Measurements from ENCODE around the gene KRTAP5-2.

DNA sequence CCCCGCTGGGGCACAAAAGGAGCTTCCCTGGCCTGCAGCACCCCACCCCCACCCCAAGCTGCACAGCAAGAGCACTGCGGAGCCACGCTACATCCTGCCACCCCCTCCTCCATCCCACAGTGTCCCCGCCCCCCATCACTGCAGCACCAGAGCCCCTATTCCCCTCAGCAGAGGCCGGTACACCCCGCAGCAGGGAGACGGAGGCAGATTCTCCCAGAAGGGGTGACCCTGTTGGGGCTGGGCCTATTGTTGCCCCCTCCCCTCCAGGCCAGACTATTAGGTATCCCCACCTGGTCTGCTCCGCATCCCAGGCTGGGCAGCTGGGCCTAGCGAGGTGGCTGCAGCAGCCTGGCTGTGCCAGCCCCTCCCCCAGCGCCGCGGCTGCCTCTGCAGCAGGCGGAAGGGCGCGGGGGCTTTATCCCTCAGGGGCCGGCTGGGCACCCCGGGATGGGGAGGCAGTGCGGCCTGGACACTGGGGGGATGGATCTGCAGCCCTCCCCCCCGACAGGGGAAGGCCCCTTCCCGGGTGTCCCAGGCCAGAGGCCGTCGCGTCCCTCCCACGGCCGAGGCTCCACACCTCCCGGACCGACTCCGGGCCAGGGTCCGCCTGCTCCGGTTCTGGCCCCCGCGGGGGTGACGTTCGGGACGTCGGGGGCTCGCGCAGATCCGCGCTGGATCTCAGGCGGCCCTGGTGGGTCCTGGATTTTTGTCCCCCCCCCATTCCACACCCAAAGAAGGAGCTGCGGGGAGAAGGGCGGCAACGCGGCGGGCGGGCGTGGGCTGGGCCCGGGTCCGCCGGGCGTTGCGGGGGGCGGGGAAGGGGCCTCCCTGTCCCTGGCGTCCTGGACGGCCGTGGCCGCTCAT is 27.0 kb downstream of the KRTAP5-2 start:
- TF ChIP-seq TAF1 (IDR thresholded peaks at IDR 0.05; ENCODE audit: borderline replicate concordance, insufficient read depth, low read length) (no peak), POLR2AphosphoS5 (IDR thresholded peaks at IDR 0.05; ENCODE audit: low read depth, low read length) (no peak)
